K562 (cell line): ENCODE measurements around the gene ZRANB1.

Source experiments
- ATF6 ChIP-seq: sonication (generic); formaldehyde crosslinking; IDR thresholded peaks from 2 replicates; pipeline ENCODE4 v1.4.0; 2020; ENCODE audit warnings: mild to moderate bottlenecking, missing genetic modification reagents
- CHD1 ChIP-seq: fragments of 200-600 bp; sonication (generic); IDR thresholded peaks from one replicate; pipeline ENCODE4 v1.6.1; 2012; ENCODE audit warnings: mild to moderate bottlenecking, moderate library complexity, low read length, inconsistent platforms
- ELF4 ChIP-seq: fragments of 450-650 bp; formaldehyde crosslinking; IDR thresholded peaks from 2 replicates; pipeline ENCODE4 v1.4.0; 2022; ENCODE audit warnings: missing genetic modification characterization
- EP300 ChIP-seq: IDR thresholded peaks from 2 replicates; pipeline ENCODE4 v1.6.1; 2012; ENCODE audit warnings: low read length, improper control_type of control experiment
- HNRNPLL ChIP-seq: fragments of 200-400 bp; formaldehyde crosslinking; IDR thresholded peaks from 2 replicates; pipeline ENCODE4 v1.6.1; 2017; ENCODE audit warnings: low read length, low read depth, mild to moderate bottlenecking; ENCODE audit not compliant: poor library complexity, severe bottlenecking
- NCOR1 ChIP-seq: fragments of 450-650 bp; IDR thresholded peaks from 2 replicates; pipeline ENCODE4 v1.6.1; 2016; ENCODE audit warnings: mild to moderate bottlenecking, moderate library complexity
- POLR2A ChIP-seq: fragments of 450-650 bp; conservative IDR thresholded peaks from 2 replicates; pipeline ENCODE4 v1.6.1; 2016
- POLR2AphosphoS5 ChIP-seq: IDR thresholded peaks from 2 replicates; pipeline ENCODE4 v1.6.1; 2011; ENCODE audit warnings: mild to moderate bottlenecking, low read depth, low read length, moderate library complexity; ENCODE audit not compliant: control insufficient read depth, insufficient read depth
- RAD21 ChIP-seq, 2 experiments: fragments of 250-450 bp in 1 of 2; fragments of 450-650 bp in 1 of 2; sonication (Bioruptor Pico) in 1 of 2; formaldehyde crosslinking in 1 of 2; IDR thresholded peaks in 1 of 2; conservative IDR thresholded peaks in 1 of 2; 2 replicates each; pipeline versions ENCODE4 v1.4.0 to v1.8.0; 2020 to 2022; ENCODE audit warnings: mild to moderate bottlenecking in 2 of 2, moderate library complexity in 1 of 2
- REST ChIP-seq, 2 experiments: fragments of 450-650 bp; formaldehyde crosslinking in 1 of 2; IDR thresholded peaks; 2 replicates each; pipeline versions ENCODE4 v1.4.0 to v1.6.1; 2014 to 2020; ENCODE audit warnings: mild to moderate bottlenecking in 2 of 2, borderline replicate concordance in 1 of 2, low read depth in 1 of 2
- TF ChIP-seq, protein P1 (sequence below), 3 experiments: IDR thresholded peaks in 2 of 3; conservative IDR thresholded peaks in 1 of 3; 2 replicates each; pipeline ENCODE4 v1.5.1; 2011 to 2012; ENCODE audit warnings: low read length in 3 of 3, mild to moderate bottlenecking in 3 of 3, control low read depth in 2 of 3, improper control_type of control experiment in 1 of 3, inconsistent platforms in 1 of 3, low read depth in 1 of 3, mixed read lengths in 1 of 3, moderate library complexity in 1 of 3; ENCODE audit not compliant: insufficient read depth in 2 of 3
- TF ChIP-seq, protein P2 (sequence below), 2 experiments: fragments of 250-450 bp in 1 of 2; fragments of 450-650 bp in 1 of 2; sonication (Bioruptor Pico) in 1 of 2; IDR thresholded peaks; 2 replicates each; pipeline versions ENCODE4 v1.6.1 to v1.8.0; 2016 to 2021; ENCODE audit warnings: mild to moderate bottlenecking in 2 of 2, moderate library complexity in 2 of 2, missing compliant biosample characterization in 1 of 2, missing genetic modification characterization in 1 of 2

DNA sequence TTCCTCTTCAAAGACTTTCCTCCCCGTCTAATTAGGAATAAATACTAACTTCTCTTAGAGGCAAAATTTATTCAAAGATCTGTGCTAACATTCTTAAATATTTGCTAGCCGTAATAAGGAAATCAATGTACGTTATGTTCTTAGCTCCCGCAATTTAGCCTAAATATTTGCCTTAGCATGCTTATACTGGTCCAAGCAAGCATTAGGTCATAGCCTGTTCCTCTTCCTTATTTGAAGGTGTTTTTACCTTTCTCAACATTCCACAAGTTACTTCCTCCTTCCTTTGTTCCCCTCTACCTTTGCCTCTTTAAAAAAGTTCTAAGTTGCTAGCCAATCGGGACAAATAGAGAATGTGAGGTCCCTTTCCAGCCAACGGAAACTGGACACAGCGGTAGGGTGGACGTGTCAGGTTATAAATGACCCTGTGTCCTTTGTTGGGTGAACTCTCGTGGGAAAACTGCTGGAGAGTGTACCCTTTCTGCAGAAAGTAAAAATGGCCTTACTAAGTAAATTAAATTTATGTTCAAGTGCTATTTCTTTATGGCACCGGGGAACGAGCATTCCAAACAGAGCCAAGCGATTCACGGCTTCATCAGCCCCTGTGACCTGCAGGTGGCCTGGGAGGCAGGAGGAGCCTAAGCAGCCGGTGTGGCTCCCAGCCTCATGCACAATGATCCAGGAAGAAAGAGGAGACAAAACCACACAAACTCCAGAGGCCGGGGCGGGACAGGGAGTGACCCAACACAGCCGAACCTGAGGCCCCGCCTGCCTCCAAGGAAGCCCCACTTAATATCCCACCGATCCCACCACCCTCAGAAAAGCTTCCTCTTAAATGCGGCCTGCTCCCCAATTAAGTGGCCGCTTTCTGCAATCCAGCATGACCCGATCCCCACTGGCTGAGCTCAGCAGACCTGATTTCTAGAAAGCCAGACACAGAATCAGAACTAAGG, 67.0 kb downstream of the ZRANB1 start:
- TF ChIP-seq HNRNPLL, result no peak
- TF ChIP-seq, protein P1, sequence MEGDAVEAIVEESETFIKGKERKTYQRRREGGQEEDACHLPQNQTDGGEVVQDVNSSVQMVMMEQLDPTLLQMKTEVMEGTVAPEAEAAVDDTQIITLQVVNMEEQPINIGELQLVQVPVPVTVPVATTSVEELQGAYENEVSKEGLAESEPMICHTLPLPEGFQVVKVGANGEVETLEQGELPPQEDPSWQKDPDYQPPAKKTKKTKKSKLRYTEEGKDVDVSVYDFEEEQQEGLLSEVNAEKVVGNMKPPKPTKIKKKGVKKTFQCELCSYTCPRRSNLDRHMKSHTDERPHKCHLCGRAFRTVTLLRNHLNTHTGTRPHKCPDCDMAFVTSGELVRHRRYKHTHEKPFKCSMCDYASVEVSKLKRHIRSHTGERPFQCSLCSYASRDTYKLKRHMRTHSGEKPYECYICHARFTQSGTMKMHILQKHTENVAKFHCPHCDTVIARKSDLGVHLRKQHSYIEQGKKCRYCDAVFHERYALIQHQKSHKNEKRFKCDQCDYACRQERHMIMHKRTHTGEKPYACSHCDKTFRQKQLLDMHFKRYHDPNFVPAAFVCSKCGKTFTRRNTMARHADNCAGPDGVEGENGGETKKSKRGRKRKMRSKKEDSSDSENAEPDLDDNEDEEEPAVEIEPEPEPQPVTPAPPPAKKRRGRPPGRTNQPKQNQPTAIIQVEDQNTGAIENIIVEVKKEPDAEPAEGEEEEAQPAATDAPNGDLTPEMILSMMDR (IDR thresholded peaks at IDR 0.05 in 2 of 3, conservative IDR thresholded peaks at IDR 0.05 in 1 of 3; ENCODE audit: insufficient read depth in 2 of 3, low read depth in 1 of 3, low read length in 3 of 3), result no peak
- no peak for TF ChIP-seq EP300
- TF ChIP-seq RAD21 (CRISPR knock-in tag; conservative IDR thresholded peaks at IDR 0.05 in 1 of 2, IDR thresholded peaks at IDR 0.05 in 1 of 2), result no peak
- TF ChIP-seq POLR2A, result no peak
- no peak for TF ChIP-seq POLR2AphosphoS5
- TF ChIP-seq, protein P2, sequence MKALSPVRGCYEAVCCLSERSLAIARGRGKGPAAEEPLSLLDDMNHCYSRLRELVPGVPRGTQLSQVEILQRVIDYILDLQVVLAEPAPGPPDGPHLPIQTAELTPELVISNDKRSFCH (CRISPR knock-in tag; IDR thresholded peaks at IDR 0.05), result no peak
- TF ChIP-seq, protein P2 (tag; IDR thresholded peaks at IDR 0.05), result no peak
- TF ChIP-seq CHD1, result no peak
- no peak for TF ChIP-seq ELF4 (CRISPR knock-in tag)
- TF ChIP-seq ATF6 (CRISPR knock-in tag), result no peak
- TF ChIP-seq NCOR1, result no peak
- TF ChIP-seq REST (IDR thresholded peaks at IDR 0.05; ENCODE audit: borderline replicate concordance), result no peak
- no peak for TF ChIP-seq REST (CRISPR knock-in tag; IDR thresholded peaks at IDR 0.05; ENCODE audit: low read depth)
